HG03135 (cell line): ENCODE data around the gene TNC.
"Not testable (repeated sequence)": the region's sequence is repeated elsewhere in the genome, so short reads cannot be mapped to it uniquely, and the experiment has no call there.

Source experiments
- ATAC-seq: cut with Tn5 transposase; IDR thresholded peaks from one replicate; pipeline ENCODE4 v1.9.1; 2021; ENCODE audit warnings: mild to moderate bottlenecking, moderate library complexity; ENCODE audit not compliant: unreplicated experiment

Gene TNC

GRCh38 chr9:115135821-115136778 lies 18.1 kb upstream of the TNC start:
- no peak for ATAC-seq

- ATAC-seq: no peak
Observed at GRCh38 chr9:115134941-115135340, 17.0 kb upstream of the TNC start.

GRCh38 chr9:115133649-115134048 lies 15.7 kb upstream of the TNC start:
- ATAC-seq: no peak

- ATAC-seq: no peak
Observed at GRCh38 chr9:115132648-115133047, 14.7 kb upstream of the TNC start.

GRCh38 chr9:115130176-115130575 lies 12.2 kb upstream of the TNC start:
- ATAC-seq: no peak

GRCh38 chr9:115128726-115129125 lies 10.8 kb upstream of the TNC start:
- not testable (repeated sequence) for ATAC-seq

GRCh38 chr9:115127191-115127817 lies 9.3 kb upstream of the TNC start:
- no peak for ATAC-seq

- no peak for ATAC-seq
Observed at GRCh38 chr9:115126404-115126803, 8.4 kb upstream of the TNC start.

GRCh38 chr9:115122937-115123336 lies 5.0 kb upstream of the TNC start:
- no peak for ATAC-seq

- ATAC-seq: no peak
Observed at GRCh38 chr9:115121181-115121580, 3.2 kb upstream of the TNC start.

GRCh38 chr9:115118879-115119218 lies 892 bp upstream of the TNC start:
- ATAC-seq: no peak

- no peak for ATAC-seq
Observed at GRCh38 chr9:115116421-115117284, 1.3 kb downstream of the TNC start.

GRCh38 chr9:115115924-115116323 lies 2.0 kb downstream of the TNC start:
- ATAC-seq: no peak

GRCh38 chr9:115115117-115115880 lies 2.7 kb downstream of the TNC start:
- no peak for ATAC-seq

- ATAC-seq: no peak
Observed at GRCh38 chr9:115114546-115114945, 3.4 kb downstream of the TNC start.

- no peak for ATAC-seq
Observed at GRCh38 chr9:115114084-115114483, 3.9 kb downstream of the TNC start.

GRCh38 chr9:115111874-115112273 lies 6.1 kb downstream of the TNC start:
- no peak for ATAC-seq

GRCh38 chr9:115109486-115109885 lies 8.5 kb downstream of the TNC start:
- ATAC-seq: no peak

- ATAC-seq: no peak
Observed at GRCh38 chr9:115107701-115108100, 10.3 kb downstream of the TNC start.

GRCh38 chr9:115106642-115107041 lies 11.3 kb downstream of the TNC start:
- no peak for ATAC-seq

GRCh38 chr9:115106001-115106400 lies 12.0 kb downstream of the TNC start:
- no peak for ATAC-seq
